B cell (primary cell): ENCODE measurements around the gene PIK3CB.

ENCODE experiments used
- EZH2 ChIP-seq: IDR thresholded peaks from 2 replicates; pipeline ENCODE4 v1.6.1; 2012; ENCODE audit warnings: borderline replicate concordance, low read depth, mild to moderate bottlenecking, moderate library complexity, low read length; ENCODE audit not compliant: insufficient read depth, poor library complexity, severe bottlenecking
- TF ChIP-seq, protein P1 (sequence below): fragments of 200-600 bp; IDR thresholded peaks from one replicate; pipeline ENCODE4 v1.8.0; 2022; ENCODE audit warnings: antibody characterized with exemption, mild to moderate bottlenecking

DNA sequence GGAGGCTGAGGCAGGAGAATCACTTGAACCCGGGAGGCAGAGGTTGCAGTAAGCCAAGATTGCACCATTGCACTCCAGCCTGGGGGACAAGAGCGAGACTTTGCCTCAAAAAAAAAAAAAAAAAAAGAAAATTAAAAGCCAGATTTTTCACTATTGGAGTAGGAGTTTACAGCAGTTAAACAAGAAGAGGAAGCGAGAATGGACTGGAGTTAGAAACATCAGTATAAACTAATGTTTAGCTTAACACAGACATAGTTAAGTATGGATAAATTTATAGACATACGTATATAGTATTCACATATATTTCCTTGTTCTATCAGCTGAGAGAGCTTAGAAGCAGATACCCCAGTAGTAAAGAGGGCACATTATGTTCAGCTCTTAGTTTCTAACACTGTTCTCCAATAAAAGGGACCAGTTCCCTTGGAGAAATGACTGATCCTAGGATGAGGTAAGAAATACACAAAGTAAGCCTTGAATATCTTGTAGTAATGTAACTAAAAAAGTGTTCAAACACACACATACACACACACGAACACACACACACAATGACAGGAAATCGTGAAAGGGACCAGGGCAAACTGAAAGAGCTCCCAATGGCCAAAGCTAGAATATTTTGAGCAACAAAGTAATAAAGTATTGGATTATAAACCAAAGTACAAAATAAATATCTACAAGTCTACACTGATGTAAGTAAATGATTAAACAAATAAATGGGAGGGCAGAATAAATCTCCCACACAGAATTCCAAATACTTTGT, 25.1 kb downstream of the PIK3CB start:
- TF ChIP-seq, protein P1, sequence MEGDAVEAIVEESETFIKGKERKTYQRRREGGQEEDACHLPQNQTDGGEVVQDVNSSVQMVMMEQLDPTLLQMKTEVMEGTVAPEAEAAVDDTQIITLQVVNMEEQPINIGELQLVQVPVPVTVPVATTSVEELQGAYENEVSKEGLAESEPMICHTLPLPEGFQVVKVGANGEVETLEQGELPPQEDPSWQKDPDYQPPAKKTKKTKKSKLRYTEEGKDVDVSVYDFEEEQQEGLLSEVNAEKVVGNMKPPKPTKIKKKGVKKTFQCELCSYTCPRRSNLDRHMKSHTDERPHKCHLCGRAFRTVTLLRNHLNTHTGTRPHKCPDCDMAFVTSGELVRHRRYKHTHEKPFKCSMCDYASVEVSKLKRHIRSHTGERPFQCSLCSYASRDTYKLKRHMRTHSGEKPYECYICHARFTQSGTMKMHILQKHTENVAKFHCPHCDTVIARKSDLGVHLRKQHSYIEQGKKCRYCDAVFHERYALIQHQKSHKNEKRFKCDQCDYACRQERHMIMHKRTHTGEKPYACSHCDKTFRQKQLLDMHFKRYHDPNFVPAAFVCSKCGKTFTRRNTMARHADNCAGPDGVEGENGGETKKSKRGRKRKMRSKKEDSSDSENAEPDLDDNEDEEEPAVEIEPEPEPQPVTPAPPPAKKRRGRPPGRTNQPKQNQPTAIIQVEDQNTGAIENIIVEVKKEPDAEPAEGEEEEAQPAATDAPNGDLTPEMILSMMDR, result no peak
- TF ChIP-seq EZH2, result no peak
